ENCODE results near the gene XPO1.
"Not testable (repeated sequence)": the region's sequence is repeated elsewhere in the genome, so short reads cannot be mapped to it uniquely, and the experiment has no call there.

The XPO1 gene

DNA sequence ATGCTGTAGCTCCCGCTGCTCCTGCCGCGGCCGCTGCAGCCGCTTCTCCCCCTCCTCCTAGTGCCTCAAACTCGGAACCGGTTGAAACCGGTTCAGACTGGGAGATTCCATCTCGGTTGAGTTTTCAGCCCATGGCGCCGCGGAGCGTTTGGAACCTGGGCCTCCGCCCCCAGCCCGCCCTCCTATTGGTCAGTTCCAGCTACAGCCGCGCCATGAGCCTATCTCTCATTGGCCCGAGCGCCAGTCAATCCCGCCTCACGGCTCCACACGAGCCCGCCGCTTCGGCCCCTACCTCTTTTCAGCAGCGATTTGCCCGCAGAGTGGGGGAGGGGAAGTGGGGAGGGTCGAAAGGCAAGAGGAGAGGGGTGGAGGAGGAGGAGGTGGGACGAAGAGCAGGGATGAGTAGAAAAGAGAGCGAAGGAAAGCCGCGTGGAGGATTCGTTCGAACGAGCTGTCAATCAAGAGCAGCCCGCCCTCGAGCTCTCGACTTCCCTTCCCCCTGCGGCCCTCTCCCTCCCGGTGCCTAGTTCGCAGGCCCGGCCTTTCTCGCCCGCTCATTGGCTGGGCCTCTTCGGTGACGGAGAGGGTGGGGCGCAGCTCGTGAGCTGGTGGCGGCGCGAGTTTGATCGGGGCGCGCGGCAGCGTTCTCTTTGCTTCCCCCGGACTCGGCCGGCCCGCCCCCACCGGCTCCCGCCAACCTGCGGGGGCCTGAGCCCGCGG is at the start of gene XPO1:
XPO1 (minus strand) TSS at position 157 of the 720 bp plus-strand sequence. CDS start 4,459 bp downstream, outside the sequence.
- DNase-seq, result peak; percentile 99

DNA sequence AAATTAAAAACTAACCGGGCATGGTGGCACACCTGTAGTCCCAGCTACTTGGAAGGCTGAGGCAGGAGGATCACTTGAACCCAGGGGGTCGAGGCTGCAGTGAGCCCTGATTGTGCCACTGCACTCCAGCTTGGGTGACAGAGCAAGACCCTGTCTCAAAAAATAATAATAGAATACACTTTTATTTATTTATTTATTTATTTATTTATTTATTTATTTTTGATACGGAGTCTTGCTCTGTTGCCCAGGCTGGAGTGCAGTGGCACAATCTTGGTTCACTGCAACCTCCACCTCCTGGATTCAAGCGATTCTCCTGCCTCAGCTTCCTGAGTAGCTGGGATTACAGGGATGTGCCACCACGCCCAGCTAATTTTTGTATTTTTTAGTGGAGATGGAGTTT is 48.8 kb upstream of the XPO1 start:
- not testable (repeated sequence) for DNase-seq

- DNase-seq, result no peak
These were observed 47.2 kb upstream of the XPO1 start for GRCh38 chr2:61585383-61585782.

- DNase-seq, result not testable (repeated sequence)
These were observed 46.2 kb upstream of the XPO1 start for GRCh38 chr2:61584368-61584767.

GRCh38 chr2:61582165-61582564 is 44.0 kb upstream of the XPO1 start:
- no peak for DNase-seq

GRCh38 chr2:61581716-61582115 is 43.6 kb upstream of the XPO1 start:
- DNase-seq, result no peak

GRCh38 chr2:61575447-61575859 is 37.3 kb upstream of the XPO1 start:
- no peak for DNase-seq

DNA sequence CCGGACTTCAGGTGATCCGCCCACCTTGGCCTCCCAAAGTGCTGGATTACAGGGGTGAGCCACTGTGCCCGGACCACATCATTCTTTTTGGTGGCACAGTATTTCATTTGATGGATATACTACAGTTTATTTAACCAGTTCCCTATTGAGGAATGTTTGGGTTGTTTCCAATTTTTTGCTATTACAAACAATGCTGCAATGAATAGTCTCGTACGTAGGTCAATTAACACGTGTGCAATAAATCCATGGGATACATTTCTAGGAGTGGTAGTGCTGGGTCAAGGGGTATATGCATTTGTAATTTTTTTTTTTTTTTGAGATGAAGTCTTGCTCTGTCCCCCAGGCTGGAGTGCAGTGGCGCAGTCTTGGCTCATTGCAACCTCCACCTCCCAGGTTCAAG is 28.4 kb upstream of the XPO1 start:
- no peak for DNase-seq

GRCh38 chr2:61562615-61563014 is 24.5 kb upstream of the XPO1 start:
- no peak for DNase-seq

GRCh38 chr2:61558160-61558559 is 20.0 kb upstream of the XPO1 start:
- no peak for DNase-seq

DNA sequence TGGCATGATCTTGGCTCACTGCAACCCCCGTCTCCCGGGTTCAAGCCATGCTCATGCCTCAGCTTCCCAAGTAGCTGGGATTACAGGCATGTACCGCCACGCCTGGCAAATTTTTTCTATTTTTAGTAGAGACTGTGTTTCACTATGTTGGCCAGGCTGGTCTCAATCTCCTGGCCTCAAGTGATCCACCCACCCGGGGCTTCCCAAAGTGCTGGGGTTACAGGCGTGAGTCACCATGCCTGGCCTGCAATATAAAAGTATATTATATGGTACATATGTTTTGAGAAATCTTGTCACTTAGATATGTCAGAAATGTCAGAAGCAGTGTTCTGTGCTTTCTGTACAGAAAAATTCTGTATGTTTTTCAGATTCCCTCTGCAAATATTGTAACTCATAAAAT is 19.2 kb upstream of the XPO1 start:
- DNase-seq, result no peak

DNA sequence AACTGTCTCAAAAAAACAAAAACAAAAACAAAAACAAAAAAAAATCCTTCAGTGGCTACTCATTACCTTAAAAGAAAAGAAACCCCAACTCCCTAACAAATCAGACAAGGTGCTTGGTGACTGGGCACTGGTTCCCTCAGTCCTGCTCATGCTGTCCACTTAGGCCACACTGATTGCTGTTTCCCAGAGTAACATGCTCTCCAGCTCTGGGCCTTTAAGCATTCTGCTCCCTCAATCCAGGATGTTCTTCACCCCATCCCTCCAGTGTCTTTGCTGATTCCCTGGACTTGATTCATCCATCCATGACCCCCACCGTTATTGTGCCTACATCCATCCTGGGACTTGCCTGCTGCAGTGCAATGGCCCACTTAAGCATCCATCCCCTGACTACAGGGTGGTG is 16.4 kb upstream of the XPO1 start:
- no peak for DNase-seq

- DNase-seq, result no peak
These were observed 12.4 kb upstream of the XPO1 start for GRCh38 chr2:61550375-61551209.

DNA sequence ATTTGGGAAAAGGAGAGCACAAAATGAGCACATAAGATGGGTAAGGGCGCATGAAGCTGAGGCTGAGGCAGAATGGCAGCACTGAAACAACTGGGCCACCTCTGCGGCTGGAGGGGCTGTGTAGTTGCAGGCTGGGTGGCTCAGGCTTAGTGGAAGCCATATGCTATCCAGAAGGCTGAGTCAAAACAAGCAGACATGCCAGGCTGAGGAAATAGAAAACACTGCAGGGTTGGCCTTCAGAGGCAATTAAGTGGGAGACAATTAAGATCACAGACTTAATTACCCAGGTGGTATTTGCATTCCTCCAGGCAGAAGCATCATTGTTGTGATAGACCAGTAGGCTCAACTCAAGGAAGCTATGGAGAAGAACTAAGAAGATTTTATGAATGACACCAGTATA is 11.4 kb upstream of the XPO1 start:
- DNase-seq, result no peak

DNA sequence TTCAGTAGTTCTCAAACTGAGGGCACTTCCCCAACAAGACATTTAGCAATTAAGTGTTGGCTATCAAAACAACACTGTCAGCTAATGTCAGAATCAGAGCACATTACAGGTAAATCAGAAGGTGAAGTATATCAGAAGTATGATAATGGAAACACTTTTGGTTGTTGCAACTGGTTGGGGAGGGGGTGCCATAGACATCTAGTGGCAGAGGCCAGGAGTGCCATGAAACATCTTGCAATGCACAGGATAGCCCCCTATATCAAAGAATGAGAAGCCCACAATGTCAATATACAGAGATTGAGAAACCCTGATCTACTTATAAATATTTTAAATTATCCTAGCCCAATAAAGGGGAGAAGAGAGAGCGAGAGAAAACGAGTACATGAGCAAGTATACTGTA is 4.9 kb upstream of the XPO1 start:
- no peak for DNase-seq

DNA sequence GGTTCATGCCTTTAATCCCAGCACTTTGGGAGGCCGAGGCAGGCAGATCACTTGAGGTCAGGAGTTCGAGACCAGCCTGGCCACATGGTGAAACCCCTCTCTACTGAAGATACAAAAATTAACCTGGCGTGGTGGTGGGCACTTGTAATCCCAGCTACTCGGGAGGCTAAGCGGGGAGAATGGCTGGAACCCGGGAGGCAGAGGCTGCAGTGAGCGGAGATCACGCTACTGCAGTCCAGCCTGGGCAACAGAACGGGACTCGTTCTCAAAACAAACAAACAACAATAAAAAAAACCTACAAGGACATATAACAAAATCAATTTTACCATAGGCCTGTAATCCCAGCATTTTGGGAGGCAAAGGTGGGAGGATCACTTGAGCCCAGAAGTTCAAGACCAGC is 2.0 kb upstream of the XPO1 start:
- DNase-seq, result not testable (repeated sequence)

- DNase-seq, result no peak
These were observed 864 bp upstream of the XPO1 start for GRCh38 chr2:61538920-61539520.

DNA sequence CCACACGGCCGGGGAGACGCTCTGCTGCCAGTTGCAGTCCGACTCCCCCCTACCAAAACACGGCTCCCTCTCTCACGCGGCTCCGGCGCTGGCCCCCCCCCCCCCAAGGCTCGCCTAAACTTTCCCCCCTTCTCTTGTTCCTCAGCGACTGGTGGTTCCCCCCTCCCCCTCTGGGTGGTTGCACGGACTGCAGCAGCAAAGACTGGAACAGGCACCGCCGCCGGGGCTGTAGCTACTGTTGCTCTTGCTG is 281 bp downstream of the XPO1 start:
- no peak for DNase-seq

DNA sequence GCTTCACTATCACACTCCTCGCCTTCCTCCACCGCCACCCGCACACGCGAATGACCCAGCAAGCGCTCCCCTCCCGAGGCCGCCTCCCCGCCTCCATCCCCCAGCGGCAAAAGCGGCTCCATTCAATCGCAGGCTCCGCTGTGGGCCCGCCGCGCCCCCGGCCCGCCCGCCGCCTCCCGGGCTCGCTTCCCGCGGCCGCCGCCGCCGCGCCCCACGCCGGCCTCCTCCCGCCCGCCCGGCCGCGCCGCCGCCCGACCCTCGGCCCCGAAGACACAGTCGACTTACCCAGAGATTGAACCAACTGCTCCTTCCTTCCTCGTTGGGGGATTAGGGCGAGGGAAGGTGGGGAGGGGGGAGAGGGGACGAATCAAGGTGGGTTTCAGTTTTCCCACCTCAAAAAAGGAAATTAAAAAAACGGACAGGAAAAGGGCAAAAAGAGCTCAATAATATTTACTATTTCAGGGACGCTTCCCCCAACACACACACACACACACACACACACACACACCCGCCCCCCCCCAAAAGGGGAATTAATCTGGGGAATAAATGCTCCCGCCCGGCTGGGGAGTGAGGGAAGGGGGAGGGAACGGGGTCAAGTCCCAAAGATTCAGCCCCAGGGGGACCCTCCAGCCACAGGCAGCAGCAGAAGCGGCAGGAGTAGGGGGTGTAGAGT is 743 bp downstream of the XPO1 start:
- no peak for DNase-seq

DNA sequence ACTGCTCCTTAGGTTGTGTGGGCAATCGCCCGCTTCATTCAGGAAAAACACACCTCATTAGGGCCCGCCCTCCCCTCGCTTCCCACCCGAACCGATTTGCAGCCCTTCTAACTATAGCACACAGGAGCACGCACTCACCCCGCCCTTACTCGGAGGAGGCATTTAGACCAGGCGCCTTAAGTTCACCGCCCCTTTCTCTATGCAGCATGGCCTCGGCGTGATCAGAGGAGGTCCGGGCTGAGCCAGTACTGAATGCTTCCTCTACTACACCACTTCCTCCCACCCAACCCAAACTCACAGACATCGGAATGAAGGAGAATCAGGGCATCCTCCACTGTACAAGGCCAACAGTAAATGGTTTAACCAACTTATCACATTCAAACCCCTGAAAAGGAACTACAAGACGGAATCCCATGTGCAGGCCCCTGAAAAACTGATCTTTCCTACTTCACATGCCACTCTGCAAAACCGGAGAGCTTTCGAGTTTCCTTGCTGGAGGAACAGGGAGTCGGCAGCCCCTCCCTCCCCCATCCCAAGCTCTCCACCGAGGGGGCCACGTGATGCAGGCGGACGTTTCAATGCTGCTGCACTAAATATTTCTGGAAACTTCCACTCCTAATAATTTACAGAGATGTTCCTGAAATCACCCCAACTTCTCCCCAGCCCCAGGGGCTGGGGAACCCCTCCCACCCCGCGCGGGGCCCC is 1.4 kb downstream of the XPO1 start:
- peak; percentile 82 for DNase-seq

DNA sequence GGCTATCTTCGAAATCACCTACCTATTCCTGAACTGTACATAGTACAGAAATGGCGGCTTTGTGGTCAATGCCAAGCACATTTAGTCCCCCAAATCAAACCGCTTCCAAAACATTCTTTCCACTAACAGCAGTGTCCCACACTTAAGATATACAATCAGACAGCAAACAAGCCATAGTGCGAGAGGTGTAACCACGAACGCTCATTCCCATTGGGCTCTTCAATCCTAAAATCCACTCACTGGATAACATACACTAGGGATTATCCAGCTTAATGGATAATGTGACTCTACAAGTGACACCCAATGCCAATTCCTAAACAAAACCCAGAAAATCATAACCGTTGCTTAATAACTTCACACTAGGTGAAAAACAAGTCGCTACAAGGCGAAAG is 2.0 kb downstream of the XPO1 start:
- DNase-seq, result peak; percentile 71

DNA sequence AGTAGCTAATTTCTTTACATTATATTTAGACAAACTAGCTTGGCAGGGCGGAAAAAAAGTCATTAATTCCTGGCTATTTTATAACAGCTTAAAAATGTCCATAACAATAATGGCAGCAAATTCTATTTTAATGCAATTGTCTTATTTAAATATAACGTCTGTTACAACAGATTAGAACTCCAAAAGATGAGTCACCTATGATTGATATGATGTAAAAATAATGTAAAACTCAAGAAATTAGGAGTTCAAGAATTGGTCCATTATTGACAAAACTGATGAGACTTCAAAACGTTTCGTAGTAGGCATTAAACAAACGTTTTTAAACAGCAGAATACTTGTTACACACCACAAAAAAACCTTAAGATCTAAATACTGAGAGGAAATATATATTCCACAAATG is 2.7 kb downstream of the XPO1 start:
- no peak for DNase-seq

- DNase-seq, result no peak
These were observed 3.2 kb downstream of the XPO1 start for GRCh38 chr2:61534926-61535325.

Measured in KG1 (cell line).